SK-N-SH (cell line): ENCODE results near the gene WDFY1.
A peak's percentile ranks its signal among the peaks of the same experiment; 100 is the strongest.

Source experiments
- EZH2phosphoT487 ChIP-seq: fragments of 200-600 bp; sonication (generic); IDR thresholded peaks from 2 replicates; pipeline ENCODE4 v1.6.1; 2017; ENCODE audit warnings: low read depth, mixed run types, mild to moderate bottlenecking, antibody characterized with exemption, moderate library complexity, borderline replicate concordance
- GABPA ChIP-seq: IDR thresholded peaks from 2 replicates; pipeline ENCODE4 v1.4.0; 2012; ENCODE audit warnings: low read depth, mild to moderate bottlenecking
- GATA2 ChIP-seq: sonication (generic); formaldehyde crosslinking; IDR thresholded peaks from 2 replicates; pipeline ENCODE4 v1.5.0; 2020; ENCODE audit warnings: mild to moderate bottlenecking, missing genetic modification reagents
- JUND ChIP-seq: IDR thresholded peaks from 2 replicates; pipeline ENCODE4 v1.4.0; 2012
- POLR2AphosphoS5 ChIP-seq: IDR thresholded peaks from 2 replicates; pipeline ENCODE4 v1.6.1; 2012; ENCODE audit warnings: low read depth, low read length
- TEAD4 ChIP-seq: IDR thresholded peaks from 2 replicates; pipeline ENCODE4 v1.4.0; 2012; ENCODE audit warnings: mild to moderate bottlenecking, borderline replicate concordance; ENCODE audit not compliant: insufficient read depth
- TF ChIP-seq, protein P1 (sequence below): fragments of 200-600 bp; sonication (generic); IDR thresholded peaks from 2 replicates; pipeline ENCODE4 v1.6.1; 2017; ENCODE audit warnings: antibody characterized with exemption, mild to moderate bottlenecking, moderate library complexity
- TF ChIP-seq, protein P2 (sequence below): IDR thresholded peaks from 2 replicates; pipeline ENCODE4 v1.6.1; 2012; ENCODE audit warnings: mild to moderate bottlenecking, low read depth, low read length, moderate library complexity

DNA sequence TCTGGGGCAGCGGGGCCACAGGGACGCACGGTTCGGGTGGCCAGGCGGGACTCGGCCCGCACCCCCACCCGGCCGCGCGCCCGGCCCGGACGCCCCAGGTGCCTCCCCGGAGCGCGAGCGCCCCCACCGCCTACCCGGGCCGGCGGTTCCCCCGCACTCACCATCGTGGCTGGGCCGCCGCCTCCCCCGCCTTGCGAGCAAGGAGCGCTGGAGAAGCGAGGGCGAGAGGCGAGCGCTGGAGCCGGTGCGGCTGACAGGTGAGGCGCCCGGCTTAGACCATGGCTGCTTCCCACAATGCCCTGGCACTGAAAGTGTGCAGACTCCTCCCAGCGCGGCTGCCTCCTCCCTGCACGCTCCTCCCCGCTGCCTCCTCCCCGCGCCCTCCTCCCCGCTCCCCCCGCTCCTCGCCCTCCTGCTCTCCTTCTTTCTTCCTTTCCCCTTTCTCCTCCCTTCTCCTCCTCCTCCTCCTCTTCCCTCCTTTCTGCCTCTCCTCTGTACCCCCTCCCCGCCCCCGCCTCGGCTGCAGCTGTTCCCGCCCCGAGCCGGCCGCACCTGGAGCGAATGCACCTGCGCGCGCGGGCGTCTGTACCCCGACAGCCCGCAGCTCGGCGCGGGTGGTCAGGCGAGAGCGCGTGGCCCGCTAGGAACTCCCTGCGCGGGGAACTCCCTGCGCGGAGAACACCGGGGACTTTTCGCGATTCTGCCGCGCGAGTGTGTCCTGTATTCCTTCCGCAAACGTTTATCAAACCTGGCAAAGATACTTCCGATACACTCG, 107.7 kb downstream of the WDFY1 start, which contains the start of gene AP1S3:
- no peak for TF ChIP-seq GABPA
- TF ChIP-seq, protein P1, sequence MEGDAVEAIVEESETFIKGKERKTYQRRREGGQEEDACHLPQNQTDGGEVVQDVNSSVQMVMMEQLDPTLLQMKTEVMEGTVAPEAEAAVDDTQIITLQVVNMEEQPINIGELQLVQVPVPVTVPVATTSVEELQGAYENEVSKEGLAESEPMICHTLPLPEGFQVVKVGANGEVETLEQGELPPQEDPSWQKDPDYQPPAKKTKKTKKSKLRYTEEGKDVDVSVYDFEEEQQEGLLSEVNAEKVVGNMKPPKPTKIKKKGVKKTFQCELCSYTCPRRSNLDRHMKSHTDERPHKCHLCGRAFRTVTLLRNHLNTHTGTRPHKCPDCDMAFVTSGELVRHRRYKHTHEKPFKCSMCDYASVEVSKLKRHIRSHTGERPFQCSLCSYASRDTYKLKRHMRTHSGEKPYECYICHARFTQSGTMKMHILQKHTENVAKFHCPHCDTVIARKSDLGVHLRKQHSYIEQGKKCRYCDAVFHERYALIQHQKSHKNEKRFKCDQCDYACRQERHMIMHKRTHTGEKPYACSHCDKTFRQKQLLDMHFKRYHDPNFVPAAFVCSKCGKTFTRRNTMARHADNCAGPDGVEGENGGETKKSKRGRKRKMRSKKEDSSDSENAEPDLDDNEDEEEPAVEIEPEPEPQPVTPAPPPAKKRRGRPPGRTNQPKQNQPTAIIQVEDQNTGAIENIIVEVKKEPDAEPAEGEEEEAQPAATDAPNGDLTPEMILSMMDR: peak; percentile 24; the same call in 1 of the 2 replicates
- no peak for TF ChIP-seq GATA2 (CRISPR knock-in tag)
- no peak for TF ChIP-seq EZH2phosphoT487
- TF ChIP-seq, protein P2, sequence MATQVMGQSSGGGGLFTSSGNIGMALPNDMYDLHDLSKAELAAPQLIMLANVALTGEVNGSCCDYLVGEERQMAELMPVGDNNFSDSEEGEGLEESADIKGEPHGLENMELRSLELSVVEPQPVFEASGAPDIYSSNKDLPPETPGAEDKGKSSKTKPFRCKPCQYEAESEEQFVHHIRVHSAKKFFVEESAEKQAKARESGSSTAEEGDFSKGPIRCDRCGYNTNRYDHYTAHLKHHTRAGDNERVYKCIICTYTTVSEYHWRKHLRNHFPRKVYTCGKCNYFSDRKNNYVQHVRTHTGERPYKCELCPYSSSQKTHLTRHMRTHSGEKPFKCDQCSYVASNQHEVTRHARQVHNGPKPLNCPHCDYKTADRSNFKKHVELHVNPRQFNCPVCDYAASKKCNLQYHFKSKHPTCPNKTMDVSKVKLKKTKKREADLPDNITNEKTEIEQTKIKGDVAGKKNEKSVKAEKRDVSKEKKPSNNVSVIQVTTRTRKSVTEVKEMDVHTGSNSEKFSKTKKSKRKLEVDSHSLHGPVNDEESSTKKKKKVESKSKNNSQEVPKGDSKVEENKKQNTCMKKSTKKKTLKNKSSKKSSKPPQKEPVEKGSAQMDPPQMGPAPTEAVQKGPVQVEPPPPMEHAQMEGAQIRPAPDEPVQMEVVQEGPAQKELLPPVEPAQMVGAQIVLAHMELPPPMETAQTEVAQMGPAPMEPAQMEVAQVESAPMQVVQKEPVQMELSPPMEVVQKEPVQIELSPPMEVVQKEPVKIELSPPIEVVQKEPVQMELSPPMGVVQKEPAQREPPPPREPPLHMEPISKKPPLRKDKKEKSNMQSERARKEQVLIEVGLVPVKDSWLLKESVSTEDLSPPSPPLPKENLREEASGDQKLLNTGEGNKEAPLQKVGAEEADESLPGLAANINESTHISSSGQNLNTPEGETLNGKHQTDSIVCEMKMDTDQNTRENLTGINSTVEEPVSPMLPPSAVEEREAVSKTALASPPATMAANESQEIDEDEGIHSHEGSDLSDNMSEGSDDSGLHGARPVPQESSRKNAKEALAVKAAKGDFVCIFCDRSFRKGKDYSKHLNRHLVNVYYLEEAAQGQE: no peak
- TF ChIP-seq JUND: no peak
- no peak for TF ChIP-seq POLR2AphosphoS5
- TF ChIP-seq TEAD4: no peak
